HG02840 (cell line): ENCODE measurements around the gene JOSD1.

Experiments
- ATAC-seq: cut with Tn5 transposase; IDR thresholded peaks from one replicate; pipeline ENCODE4 v1.9.1; 2021; ENCODE audit warnings: mild to moderate bottlenecking, moderate library complexity, moderate number of reproducible peaks; ENCODE audit not compliant: unreplicated experiment, low FRiP score

The JOSD1 gene

DNA sequence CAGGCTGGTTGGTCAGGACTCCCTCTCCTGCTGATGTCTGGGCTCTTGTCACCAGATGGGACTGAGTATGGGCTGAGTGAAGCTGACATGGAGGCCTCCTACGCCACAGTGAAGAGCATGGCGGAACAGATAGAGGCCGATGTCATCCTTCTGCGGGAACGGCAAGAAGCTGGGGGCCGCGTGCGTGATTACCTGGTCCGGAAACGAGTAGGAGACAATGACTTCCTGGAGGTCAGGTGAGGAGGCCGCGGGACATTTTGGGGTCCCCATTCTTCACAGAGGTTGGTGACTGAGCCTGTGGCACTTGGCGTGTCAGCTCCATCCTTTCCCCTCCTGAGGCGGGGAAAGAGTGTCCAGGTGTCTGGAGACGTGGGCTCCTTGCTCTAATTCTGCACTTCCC is 15.1 kb upstream of the JOSD1 start:
- no peak for ATAC-seq

DNA sequence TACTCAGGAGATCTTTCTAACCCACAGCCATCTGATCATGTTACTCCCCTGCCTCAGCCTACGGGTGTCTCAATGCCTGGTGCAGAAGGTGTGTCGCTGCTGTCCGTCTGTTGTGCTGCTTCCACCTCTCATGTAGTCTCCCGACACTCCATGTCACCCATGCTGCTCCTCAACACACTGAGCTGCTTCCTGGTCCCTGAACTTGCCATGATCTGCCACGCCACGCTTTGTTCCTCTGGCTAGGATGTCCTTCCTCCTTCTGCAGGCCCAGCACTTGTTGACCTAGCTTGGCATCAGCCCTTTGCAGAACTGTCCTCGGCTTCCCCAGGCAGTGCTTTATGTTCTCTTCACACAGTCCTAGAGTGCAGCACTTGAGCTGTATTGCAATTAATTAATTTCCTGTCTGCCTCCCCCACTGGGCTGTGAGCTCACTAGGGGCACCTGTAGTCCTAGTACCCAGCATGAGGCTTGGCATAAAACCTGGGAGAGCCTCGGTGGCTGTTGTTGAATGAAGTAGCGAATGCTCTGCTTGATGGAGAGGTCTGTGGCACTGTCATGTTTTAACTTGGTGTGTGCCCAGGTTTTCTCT is 14.5 kb upstream of the JOSD1 start:
- ATAC-seq: no peak

DNA sequence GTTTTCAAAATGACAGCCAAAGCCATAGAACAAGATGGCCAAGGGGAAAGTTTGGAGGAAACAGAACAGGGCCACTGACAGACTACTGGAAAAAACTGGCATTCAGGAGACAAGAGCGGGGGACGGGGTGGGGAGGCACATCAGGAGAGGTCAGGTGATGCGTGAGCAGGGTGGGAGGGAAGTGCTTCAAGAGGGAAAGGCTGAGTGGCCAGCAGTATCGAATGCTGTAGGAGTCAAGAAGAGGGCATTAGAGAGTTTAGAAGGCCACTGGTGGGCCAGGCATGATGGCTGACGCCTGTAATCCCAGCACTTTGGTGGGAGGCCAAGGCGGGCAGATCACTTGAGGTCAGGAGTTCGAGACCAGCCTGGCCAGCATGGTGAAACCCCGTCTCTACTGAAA is 13.2 kb upstream of the JOSD1 start:
- no peak for ATAC-seq

DNA sequence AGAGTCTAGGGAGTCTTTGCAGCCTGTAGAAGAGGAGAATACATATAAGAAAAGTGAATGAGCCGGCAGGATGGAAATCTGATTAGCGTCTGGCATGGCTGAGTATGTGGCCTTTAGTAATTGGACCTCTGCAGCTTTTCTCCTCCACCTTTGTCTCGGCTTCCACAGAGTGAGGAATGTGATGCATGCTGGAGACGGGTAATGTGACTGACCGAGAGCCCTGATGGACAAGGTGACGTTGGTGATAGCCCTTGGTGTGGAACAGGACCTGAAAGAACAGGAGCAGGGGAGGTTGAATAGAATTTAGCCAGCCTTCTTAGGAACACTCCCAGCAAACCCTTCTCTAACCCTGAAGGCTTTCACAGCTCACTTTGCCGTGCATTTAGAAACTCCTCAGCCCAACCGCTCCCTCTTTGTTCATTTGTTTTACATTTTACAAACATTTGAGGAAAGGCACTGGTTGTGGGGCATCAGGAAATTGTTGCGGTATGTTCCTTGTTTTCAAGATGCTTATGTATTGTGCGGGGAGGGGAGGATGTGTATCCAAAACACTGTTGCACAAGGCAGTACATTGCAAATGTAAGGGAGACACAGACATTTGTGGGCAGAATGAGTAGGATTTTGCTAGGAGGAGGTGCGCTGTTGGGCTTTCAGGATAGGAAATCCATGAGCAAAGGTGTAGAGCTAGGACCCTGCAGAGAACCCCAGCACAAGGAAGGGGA is 11.9 kb upstream of the JOSD1 start:
- ATAC-seq: no peak

DNA sequence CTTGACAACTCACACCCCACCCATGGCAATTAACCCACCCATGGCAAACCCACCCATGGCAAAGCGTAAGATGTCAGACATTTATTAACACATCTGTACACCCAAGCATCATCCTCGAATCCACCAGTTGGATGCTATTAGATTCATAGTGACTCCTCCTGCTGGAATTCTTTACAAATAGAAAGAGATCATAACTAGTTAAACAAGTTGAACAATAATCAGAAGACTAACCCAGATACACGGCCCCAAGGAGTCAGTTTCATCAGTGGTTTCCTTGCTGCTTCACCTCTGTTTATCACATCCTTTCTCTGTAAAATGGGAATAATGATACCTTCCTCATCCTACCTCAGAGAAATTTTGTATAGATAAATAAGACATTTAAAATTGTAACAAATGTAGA is 10.1 kb upstream of the JOSD1 start:
- no peak for ATAC-seq

DNA sequence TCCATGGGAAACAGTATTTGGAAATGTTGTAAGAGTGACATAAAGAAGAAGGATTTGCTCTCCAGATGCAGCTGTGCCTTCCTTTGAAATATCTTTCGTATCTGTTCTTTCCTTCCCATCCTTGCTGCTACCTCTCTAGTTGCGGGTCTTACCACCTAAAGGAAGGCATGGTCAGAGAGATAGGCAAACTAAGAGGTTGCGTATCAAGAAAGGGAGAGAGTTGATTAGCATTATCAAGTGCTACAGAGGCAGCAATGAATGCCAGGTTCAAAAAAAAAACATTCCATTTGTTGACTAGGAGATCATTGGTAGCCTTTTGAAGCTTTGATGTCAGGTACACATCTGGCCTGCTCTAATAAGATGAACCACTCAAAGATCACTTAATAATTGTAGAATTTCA is 9.6 kb upstream of the JOSD1 start:
- no peak for ATAC-seq

DNA sequence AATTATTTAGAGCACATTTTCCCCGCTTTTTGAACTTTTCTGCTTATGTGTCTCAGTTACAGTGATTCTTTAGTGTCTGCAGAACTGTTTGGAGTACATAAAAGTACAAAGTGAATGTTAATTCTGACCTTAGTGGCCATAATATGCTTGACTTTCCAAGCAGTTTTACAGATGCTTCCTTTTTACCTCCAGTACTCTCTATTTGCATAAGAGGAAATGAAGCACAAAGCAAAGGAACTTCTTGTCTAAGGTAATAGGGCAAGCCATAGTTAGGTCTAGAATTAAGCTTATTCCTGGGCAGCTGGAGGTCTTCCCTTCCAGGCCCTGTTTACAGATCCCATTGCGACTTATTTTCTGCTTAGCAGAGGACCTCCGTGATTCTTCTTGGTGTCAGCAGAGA is 8.6 kb upstream of the JOSD1 start:
- no peak for ATAC-seq

DNA sequence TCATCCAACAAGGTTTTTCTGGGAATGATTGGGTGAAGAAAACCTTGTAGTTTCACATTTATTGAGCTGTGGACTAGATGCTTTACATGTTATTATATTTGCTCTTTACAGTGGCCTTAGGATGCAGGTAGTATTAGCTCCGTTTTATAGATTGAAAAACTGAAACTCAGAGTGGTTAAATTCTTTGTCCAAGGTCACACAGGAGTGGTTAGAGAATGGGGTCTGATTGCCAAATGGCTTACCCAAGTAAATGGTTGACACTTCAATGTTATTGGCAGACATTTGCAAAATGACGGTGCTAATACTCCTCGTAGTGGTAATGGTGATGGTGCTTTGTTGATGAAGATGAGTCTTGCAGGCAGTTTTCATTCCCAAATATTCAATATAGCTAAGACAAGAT is 7.2 kb upstream of the JOSD1 start:
- no peak for ATAC-seq

DNA sequence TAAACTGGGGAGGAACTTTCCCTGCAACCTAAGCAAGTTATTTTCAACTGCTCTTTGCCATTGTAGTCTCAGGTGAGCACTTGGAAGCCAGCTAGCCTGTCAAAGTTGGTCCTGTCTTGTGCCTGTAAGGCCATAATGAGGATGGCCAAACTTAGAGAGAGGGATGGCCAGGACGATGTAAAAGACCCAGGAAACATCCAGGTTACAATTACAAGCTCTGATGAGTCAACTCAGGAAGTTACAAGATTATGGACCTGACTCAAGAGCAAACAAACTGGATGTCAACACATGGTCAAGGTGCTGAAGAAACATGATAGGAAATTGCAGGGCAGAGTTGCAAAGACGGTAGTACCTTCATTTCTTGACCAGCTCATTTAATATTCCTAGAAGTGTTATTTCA is 6.6 kb upstream of the JOSD1 start:
- no peak for ATAC-seq

DNA sequence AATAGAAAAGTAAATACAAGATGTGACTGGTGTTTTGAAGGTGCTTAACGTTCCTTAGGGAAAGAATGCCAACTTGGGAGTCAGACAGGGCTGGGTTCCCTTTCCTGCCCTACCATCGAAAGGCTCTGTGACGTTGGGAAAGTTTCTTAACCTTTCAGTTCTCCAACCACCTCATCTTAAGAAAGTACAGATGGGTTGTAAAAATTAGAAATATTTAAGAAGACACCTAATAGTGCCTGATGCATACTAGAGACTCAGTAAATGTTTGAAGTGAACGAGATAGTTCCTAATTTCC is 6.1 kb upstream of the JOSD1 start:
- no peak for ATAC-seq

DNA sequence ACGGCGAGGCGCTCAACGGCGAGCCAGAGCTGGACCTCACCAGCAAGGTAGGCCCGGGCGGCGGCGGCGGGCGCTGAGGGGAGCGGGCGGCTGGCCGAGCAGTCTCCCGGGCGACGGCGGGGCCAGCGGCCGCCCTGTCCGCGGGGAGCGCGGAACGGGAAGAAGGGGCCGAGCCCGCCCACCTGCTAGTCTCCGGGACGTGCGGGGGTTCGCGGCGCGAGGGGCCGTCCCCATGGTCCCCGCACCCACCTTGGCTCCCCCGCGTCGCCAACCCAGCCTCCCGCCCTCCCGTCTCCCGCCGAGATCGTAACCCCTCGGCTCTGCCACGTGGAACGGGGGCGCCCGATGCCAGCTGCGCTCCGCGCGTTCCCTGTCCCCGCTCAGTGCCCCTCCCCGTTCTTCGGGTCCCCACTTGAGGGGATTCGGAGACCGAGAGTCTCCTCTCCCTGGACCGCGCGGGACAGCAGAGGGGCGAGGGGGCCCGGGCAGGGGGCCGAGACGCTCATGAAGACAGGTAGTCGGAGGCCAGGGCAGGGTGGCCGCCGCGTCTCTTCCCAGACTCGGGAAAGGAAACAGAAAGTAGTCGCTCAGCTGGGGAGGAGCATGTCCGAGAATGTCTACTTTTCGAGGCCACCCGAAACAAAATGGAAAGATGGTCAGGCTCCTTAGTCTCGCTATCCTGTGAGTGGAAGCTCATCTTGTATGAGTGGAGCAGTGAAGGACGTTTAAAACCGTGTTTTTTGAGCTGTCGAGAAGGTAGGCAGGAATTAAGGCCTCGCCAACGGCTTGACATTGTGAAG is 5.6 kb upstream of the JOSD1 start:
- peak; percentile 3 for ATAC-seq

DNA sequence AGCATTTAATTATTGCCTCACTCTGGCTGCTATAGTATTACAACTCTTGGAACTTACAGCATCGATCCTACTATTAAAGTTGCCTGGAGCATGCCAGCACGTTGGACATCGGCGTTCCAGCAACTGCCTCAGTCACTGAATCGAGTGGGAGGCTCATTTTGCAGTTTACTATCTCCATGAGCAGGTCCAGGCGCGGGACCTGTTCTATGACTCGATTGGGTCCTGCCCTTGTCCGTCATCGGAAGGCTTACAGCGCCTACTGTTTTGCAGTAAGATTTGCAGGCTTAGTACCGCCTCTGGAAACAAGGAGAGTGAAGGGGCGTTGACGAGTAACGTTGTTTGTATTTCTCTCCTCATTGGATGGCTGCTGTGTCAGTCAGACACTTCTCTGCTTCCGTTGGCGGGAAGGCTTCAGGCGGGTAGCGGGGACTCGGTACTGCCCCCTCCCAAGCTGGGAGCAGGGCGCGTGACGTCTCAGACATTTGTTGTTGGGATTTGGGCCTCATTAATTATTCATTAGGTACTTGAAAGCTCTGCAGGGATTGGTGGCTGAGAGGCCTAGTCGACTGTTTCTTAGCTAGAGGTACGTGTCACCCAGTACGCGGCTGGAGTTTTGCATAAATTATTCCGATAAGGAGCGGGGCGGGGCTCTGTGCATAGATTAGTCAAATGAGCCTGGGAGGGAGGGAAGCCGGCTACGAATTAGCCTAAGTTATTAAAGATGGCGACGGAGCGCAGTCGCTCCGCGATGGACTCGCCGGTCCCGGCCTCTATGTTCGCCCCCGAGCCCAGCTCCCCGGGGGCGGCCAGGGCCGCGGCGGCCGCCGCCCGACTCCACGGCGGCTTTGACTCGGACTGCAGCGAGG is 4.7 kb upstream of the JOSD1 start, which contains the start of gene GTPBP1:
Gene GTPBP1 (plus strand): TSS at position 710 of the 866 bp plus-strand sequence. CDS start 12 bp downstream, at position 722.
- peak; percentile 74 for ATAC-seq

DNA sequence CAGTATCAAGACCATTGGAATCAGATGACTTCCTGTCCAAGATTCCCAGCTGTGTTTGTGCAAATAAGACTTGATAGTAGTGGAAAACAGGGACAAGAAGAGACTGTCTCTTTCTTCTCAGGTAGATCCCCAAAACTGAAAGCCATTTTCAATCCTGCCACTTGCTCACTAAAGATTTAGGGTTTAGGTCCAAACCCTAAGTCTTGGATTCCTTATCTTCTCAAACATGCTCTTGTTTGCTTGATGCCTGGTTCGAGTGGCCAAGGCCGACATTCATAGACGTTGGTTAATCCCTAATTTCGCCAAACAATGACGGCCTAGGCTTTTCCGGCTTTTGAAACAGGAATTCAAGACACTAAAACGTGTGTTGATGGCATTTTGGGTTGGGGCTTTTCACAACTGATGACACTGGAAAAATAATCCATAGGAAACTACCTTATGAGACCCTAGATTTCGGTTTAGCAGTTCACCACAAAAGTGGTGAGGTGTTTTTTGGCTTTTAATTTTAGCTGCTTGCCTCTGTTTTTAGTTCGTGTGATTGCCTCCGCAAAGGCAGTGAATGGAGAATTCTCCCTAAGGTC is 4.0 kb upstream of the JOSD1 start:
- ATAC-seq: no peak

DNA sequence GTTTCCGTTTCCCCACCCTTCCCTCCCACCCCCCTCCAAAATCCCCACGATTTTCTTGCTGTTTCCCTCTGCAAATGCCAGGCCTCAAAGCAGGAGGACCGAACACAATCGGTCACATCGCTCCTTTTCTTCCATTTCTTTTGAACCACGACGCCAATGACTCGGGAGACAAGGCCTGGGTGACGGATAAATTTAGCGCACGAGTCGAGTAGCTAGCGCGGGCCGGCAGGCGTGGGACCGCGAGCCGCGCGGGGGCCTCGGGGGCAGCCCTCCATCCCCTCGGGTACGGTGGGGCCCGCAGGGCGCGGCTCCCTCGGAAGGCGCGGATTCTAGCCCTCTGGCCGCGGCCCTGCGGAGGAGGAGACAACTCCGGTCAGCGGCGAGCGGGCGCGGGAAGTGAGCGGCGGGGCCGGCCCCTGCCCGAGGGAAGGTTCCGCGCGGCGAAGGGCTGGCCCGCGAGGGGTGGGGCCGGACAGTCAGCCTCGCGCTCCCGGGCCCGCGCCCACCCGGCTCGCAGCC is 414 bp downstream of the JOSD1 start:
- ATAC-seq: no peak

DNA sequence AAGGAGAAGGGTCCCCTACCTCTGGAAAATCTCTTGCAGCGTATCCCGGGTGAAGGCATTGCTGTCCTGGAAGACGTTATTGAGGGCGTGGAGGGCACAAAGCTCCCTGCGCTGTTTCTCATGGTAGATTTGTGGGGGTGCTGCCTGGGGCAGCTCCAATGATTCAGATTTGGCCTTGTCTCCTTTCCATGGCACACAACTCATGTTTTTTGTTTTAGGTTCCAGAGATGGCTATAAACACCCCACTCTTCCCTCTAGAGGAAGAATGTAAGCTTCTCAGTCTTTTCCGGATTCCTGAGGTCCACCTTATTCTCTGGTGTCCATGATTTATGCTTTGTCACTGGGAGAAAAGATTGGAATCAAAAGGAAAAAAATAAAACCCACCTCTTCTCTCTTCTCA is 959 bp downstream of the JOSD1 start:
- no peak for ATAC-seq

DNA sequence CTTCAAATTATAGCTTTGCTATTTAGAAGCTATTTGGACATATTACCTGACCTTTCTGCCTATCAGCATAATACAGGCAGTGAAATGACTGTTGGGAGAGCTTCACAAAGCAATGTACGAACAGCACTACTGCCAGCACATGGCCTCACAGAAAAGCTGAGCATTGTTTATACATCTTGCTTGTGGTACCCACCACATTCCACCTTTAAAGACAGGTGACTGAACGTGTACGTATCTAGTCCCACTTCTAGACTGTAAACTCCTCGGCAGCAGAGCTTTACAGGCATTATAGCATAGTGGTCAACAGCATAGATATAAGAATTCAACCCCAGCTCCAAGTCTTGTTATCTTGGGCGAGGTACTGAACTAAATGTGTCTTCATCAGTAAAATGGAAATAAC is 1.6 kb downstream of the JOSD1 start:
- no peak for ATAC-seq

DNA sequence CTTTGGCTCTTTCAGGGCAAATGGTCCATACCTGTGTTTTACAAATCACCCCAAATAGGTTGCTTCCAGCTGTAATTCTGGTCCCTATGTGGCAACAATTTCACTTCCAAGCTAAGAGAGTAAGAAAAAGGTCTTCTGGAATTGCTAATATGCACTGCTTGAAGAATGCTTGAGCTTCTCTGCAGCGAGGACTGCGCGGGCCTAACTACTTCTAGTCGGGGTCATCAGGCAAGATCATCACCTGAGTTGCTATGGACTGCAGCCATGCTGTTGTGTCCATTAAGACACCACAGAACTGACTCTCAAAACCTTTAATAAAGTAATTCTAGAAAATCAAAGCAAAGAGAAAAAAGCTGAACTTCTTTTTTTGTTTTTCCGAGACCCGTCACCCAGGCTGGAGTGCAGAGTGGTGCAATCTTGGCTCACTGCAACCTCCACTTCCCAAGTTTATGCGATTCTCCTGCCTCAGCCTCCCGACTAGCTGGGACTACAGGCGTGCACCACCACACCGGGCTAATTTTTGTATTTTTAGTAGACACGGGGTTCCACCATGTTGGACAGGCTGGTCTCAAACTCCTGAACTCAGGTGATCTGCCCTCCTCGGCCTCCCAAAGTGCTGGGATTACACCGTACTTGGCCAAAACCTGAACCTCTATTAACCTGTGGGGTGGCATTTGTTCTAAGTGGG is 2.2 kb downstream of the JOSD1 start:
- ATAC-seq: no peak

DNA sequence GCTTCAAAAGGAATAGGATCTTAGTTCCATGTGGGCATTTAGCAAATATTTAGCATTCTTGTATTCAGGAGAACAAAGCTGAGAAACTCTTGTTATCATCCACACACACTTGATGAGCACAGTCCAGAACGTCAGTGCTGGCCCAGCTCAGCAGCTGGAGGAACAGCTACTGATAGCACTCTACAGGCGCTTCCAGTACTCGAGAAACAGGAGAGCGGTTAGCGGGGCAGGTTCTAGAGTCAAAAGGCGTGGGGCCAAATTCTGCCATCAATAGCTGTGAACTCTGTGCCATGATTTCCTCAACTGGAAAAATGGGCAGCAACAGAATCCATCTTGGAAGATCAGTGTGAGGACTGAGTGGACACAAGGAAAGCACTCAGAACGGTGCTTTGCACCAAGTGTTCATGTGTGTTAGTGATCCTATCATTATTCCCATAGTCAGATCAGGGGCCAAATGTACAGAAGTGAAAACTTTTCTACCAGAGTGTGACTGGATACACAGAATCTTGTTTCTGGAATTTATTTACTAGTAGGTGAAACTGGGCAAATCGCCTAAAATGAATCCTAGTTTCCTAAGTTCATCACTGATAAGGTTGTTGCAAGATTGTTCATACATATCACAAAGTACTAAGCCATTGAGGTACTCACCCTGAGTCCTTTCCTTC is 3.2 kb downstream of the JOSD1 start:
- no peak for ATAC-seq
